Cardiac fibroblast (primary cell): ENCODE results near the gene ELAVL2.

Source experiments
- DNase-seq, 2 donors: peaks; one replicate each; pipeline versions ENCODE4 v3.0.0 to v3.0.0-alpha.2; 2010; ENCODE audit warnings: low read depth in 2 of 2
- H3K4me3 ChIP-seq, 2 donors: replicated peaks in 1 of 2; 1 replicate in 1 of 2; 2 replicates in 1 of 2; pipeline ENCODE4 v1.5.1; 2011; ENCODE audit warnings: low read depth in 2 of 2, low read length in 2 of 2, mild to moderate bottlenecking in 2 of 2, moderate library complexity in 1 of 2
- TF ChIP-seq, protein P1 (sequence below): IDR thresholded peaks from one replicate; pipeline ENCODE4 v1.5.1; 2011; ENCODE audit warnings: low read depth, mild to moderate bottlenecking, low read length, inconsistent platforms

Gene ELAVL2

DNA sequence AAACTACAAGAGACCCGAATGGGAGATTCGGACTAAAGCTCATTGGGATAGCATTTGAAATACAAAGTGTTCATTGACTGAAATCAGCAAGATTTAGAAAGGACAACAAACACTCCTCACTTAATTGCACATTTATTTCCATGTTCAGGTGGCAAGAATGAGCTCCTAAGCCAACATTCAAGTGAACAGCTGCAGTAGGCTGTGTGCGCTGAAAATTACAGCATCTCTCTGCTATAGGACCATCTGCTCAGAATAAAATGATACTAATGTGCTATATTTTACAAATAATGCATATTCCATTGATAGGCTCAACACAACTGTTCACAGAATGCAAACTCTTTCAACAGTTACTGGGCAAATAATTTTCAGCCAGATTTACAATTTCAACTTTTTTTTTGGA, 61.8 kb downstream of the ELAVL2 start:
- TF ChIP-seq, protein P1, sequence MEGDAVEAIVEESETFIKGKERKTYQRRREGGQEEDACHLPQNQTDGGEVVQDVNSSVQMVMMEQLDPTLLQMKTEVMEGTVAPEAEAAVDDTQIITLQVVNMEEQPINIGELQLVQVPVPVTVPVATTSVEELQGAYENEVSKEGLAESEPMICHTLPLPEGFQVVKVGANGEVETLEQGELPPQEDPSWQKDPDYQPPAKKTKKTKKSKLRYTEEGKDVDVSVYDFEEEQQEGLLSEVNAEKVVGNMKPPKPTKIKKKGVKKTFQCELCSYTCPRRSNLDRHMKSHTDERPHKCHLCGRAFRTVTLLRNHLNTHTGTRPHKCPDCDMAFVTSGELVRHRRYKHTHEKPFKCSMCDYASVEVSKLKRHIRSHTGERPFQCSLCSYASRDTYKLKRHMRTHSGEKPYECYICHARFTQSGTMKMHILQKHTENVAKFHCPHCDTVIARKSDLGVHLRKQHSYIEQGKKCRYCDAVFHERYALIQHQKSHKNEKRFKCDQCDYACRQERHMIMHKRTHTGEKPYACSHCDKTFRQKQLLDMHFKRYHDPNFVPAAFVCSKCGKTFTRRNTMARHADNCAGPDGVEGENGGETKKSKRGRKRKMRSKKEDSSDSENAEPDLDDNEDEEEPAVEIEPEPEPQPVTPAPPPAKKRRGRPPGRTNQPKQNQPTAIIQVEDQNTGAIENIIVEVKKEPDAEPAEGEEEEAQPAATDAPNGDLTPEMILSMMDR, result no peak
- no peak overlapping the region for H3K4me3 ChIP-seq
- no peak for DNase-seq

DNA sequence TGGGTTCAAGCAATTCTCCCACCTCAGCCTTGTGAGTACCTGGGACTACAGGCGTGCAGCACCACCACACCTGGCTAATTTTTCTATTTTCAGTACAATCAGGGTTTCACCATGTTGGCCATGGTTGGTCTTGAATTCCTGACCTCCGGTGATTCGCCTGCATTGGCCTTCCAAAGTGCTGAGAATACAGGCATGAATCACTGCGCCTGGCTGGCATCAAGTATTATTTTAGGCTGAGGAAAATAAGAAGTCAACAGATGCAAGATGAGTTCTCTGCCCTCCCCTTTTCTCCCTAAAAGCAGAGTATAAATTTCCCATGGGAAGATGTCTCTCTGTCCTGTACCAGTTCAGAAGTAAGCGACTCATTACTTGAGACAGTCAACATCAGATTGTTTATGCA, 71.5 kb downstream of the ELAVL2 start:
- DNase-seq, result no peak
- TF ChIP-seq, protein P1, result no peak
- no peak overlapping the region for H3K4me3 ChIP-seq

DNA sequence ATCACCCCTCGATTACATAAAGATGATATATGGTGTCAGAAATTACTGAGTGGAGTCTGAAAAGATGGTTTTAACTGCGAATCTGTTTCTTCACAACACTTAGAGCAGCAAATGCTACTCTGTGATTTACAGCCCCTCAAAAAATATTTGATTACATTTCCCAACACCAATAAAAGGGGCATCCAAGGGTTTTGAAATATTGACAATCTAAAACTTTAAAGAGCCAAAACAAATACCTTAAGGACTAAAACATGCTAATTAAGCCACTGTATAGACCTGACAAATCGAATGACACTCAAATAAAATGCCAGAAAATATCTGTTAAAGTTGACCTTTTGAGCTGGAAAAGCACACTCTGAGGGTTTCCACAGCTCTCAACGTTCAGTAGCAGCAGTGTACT, 73.2 kb downstream of the ELAVL2 start:
- DNase-seq, result no peak
- TF ChIP-seq, protein P1, result no peak
- H3K4me3 ChIP-seq, result no peak overlapping the region

DNA sequence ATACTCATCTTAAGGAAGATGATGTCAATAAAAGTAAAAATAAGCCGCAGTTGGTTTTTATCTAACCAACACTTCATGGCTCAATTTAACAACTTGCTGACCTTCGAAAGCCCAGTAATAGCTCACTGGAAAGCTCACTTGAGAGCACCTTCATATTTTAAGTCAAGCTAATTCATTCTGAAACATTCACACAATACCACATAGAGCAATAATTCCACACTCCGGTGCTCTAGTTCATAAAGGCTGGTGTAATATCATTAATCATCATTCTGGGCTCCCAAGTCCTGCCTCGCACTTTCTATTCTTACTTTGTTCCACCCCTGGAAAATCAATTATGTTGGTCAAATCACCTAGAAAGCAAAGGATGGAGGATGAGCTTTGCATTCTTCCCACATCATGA, 74.4 kb downstream of the ELAVL2 start:
- no peak for DNase-seq
- TF ChIP-seq, protein P1, result no peak
- H3K4me3 ChIP-seq, result no peak overlapping the region

DNA sequence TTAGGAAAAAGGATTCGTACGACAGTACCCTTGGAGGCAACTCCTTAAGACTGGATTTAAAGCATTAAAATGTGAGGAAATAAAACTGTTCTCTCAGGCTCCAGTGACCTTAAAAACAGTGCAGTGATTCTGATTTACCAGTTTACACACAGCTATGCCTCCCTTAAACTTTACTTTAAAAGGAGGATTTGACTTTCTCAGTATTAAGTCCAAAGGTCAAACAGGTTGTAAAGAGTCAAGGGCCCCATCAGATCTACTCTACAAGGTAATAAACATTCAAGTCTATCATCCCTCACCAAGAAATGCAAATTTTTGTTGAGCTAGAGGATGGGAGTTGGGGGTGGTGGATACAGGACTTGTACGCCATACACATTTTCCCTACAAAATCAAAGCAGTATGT, 75.2 kb downstream of the ELAVL2 start:
- no peak for DNase-seq
- TF ChIP-seq, protein P1, result no peak
- H3K4me3 ChIP-seq, result no peak overlapping the region

DNA sequence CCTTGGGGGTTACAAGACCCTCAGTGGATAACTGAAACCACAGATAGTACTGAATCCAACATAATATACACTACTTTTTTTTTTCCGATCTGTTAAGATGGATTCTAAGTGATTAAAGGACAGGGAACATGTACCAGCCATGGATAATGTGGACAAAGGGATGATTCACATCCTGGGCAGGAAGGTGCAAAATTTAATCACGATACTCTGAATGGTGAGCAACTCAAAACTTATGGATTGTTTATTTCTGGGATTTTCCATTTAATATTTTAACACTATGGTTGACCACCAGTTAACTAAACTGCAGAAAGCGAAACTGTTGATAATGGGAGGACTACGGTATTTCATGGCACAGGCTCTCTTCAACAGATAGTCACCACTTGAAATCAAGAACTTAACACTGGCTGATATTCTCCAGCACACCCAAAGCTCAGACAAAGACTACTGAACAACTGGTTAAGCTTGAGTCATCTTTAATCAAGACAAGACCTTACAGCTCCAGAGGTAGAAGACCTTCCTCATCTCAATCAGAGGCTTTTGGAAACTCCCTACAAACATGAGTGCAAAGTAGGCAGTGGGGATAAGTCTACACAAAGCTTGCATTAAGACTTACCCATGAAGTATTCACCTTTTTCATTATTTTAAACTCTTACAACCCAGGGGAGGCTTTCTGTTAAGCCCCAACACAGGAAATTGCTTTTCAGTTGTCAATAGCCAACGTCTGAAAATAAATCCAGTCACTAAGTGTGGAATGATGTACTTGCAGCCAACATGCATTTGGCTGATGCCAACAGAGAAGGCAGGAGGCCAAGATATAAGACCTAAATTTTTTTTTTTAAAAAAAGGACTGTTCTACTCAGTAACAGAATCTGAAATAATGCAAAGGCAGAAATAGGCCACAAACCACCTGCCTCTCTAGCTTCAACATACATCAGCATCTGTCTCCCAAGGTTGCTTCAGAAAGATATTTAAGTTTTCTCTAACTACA, 78.7 kb downstream of the ELAVL2 start:
- TF ChIP-seq, protein P1, result no peak
- H3K4me3 ChIP-seq, result no peak overlapping the region
- no peak for DNase-seq
